ENCODE results near the gene LRRFIP1.

DNA sequence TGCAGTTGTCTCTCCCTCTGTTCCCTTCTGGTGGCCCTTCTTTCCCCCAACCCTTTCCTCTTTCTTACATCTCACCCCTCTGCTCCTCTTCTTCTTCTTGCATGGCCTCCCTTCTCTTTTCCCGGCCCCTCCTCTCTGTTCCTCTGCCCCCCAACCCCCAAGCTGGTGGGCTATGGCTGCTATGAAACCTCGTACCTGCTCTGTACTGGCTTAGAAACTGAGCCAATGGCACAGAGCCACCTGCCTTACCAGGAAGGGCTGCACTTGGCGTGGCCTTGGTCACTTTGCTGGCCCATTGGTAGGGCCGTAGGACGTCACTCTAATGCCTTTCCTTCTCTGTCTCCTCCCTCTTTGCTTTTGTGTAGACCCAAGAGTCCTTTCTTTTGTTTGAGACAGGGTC lies 78.9 kb downstream of the LRRFIP1 start:
- TF ChIP-seq POLR2AphosphoS5 (IDR thresholded peaks at IDR 0.05) (no peak), CTCF (IDR thresholded peaks at IDR 0.05) (no peak), POLR2A (IDR thresholded peaks at IDR 0.05) (no peak)
